Spinal cord (tissue), 10 donors: Measurements from ENCODE around the gene MYOF. TPM values are rescaled to one million over a fixed set of nuclear protein-coding genes. Genes with fewer than 3 reads are reported as not detected.

Experiments used
- DNase-seq, 6 donors: peaks; one replicate each; pipeline versions ENCODE4 v3.0.0 to v3.0.0-alpha.2; 2013 to 2015; ENCODE audit warnings: low spot score in 6 of 6, low read depth in 4 of 6
- H3K27ac ChIP-seq: one replicate; pipeline ENCODE4 v1.5.1; 2013; ENCODE audit warnings: low read depth, low read length, control low read depth
- H3K27me3 ChIP-seq: one replicate; pipeline ENCODE4 v1.6.1; 2013; ENCODE audit warnings: low read length; ENCODE audit not compliant: control insufficient read depth, insufficient read depth
- H3K36me3 ChIP-seq: one replicate; pipeline ENCODE4 v1.6.1; 2013; ENCODE audit warnings: low read length; ENCODE audit not compliant: control insufficient read depth, insufficient read depth
- H3K4me1 ChIP-seq: one replicate; pipeline ENCODE4 v1.6.1; 2013; ENCODE audit warnings: low read length; ENCODE audit not compliant: control insufficient read depth, insufficient read depth
- H3K4me3 ChIP-seq: one replicate; pipeline ENCODE4 v1.5.1; 2013; ENCODE audit warnings: low read depth, low read length, control low read depth
- H3K9me3 ChIP-seq: one replicate; pipeline ENCODE4 v1.6.1; 2013; ENCODE audit warnings: low read length; ENCODE audit not compliant: control insufficient read depth, insufficient read depth
- WGBS: methylation state at CpG from one replicate; pipeline ENCODE4 v1.1.5; 2013; ENCODE audit warnings: missing lambda C conversion rate; ENCODE audit not compliant: insufficient coverage; 5-methylcytosine and 5-hydroxymethylcytosine counted together
- polyA plus RNA-seq, 2 donors: library from polyadenylated mRNA; unstranded; fragments of 120-200 nt; gene quantifications; one replicate each; pipeline ENCODE4 v1.2.1, GENCODE V29; 2013; ENCODE audit not compliant: insufficient read length in 2 of 2
- total RNA-seq, 2 donors: library from RNA; depleted of rRNA in 1 of 2; stranded (reverse); fragments of 120-200 nt in 1 of 2; fragments of >200 nt in 1 of 2; gene quantifications; one replicate each; pipeline versions ENCODE4 v1.2.3 to v1.2.4, GENCODE V29; 2013 to 2014
- donor health status: healthy.

MYOF gene
- total and polyA plus RNA-seq, 4 donors: 10.7 to 45.8 (median 18.6) TPM

GRCh38 chr10:93461109-93461806, 20.9 kb downstream of the MYOF start:
- H3K27ac ChIP-seq: no peak overlapping the region
- 42% methylated on average over 2 of the region's 4 CpGs for WGBS

GRCh38 chr10:93459466-93459865, 22.7 kb downstream of the MYOF start:
- WGBS: no CpG with 5 or more reads among the region's 3 CpGs
- Histone ChIP-seq H3K4me1 (no peaks in the 10 kb centered on the region), H3K9me3 (no peaks in the 10 kb centered on the region), H3K4me3 (no peak overlapping the region), H3K27ac (no peak overlapping the region), H3K27me3 (no peaks in the 10 kb centered on the region), H3K36me3 (no peaks in the 10 kb centered on the region)
- DNase-seq: no peak

More at GRCh38 chr10:93461109-93461806, 20.9 kb downstream of the MYOF start:
- H3K4me3 ChIP-seq: no peak overlapping the region
- peaks cover 8% of the 10 kb centered on the region for H3K4me1 ChIP-seq
- H3K36me3 ChIP-seq: no peaks in the 10 kb centered on the region
- no peaks in the 10 kb centered on the region for H3K9me3 ChIP-seq
- peak in 1 of 6 donors; percentile 20 for DNase-seq
- no peaks in the 10 kb centered on the region for H3K27me3 ChIP-seq

GRCh38 chr10:93458821-93459257, 23.3 kb downstream of the MYOF start:
- DNase-seq: no peak
- H3K4me1 ChIP-seq: no peaks in the 10 kb centered on the region
- WGBS: 44% methylated on average over 5 of the region's 6 CpGs

GRCh38 chr10:93457511-93457910, 24.6 kb downstream of the MYOF start:
- DNase-seq: no peak
- H3K4me3 ChIP-seq: no peak overlapping the region
- H3K27me3 ChIP-seq: no peaks in the 10 kb centered on the region
- H3K9me3 ChIP-seq: no peaks in the 10 kb centered on the region
- WGBS: 100% methylated on average over 2 of the region's 8 CpGs
- no peak overlapping the region for H3K27ac ChIP-seq
- H3K36me3 ChIP-seq: no peaks in the 10 kb centered on the region
- no peaks in the 10 kb centered on the region for H3K4me1 ChIP-seq

More at GRCh38 chr10:93458821-93459257, 23.3 kb downstream of the MYOF start:
- Histone ChIP-seq H3K9me3 (no peaks in the 10 kb centered on the region), H3K27me3 (no peaks in the 10 kb centered on the region), H3K4me3 (no peak overlapping the region), H3K36me3 (no peaks in the 10 kb centered on the region), H3K27ac (no peak overlapping the region)

- H3K4me1 ChIP-seq: no peaks in the 10 kb centered on the region
- no peaks in the 10 kb centered on the region for H3K9me3 ChIP-seq
- H3K27me3 ChIP-seq: no peaks in the 10 kb centered on the region
- WGBS: no CpG with 5 or more reads among the region's 7 CpGs
- no peak overlapping the region for H3K27ac ChIP-seq
- no peak overlapping the region for H3K4me3 ChIP-seq
- DNase-seq: no peak
- no peaks in the 10 kb centered on the region for H3K36me3 ChIP-seq
These were observed 25.7 kb downstream of the MYOF start for GRCh38 chr10:93456480-93456879.

GRCh38 chr10:93454736-93455135, 27.4 kb downstream of the MYOF start:
- no peak overlapping the region for H3K27ac ChIP-seq
- H3K4me1 ChIP-seq: no peaks in the 10 kb centered on the region
- DNase-seq: no peak
- no CpG with 5 or more reads among the region's 7 CpGs for WGBS
- no peaks in the 10 kb centered on the region for H3K9me3 ChIP-seq
- H3K4me3 ChIP-seq: no peak overlapping the region
- no peaks in the 10 kb centered on the region for H3K36me3 ChIP-seq
- H3K27me3 ChIP-seq: no peaks in the 10 kb centered on the region

GRCh38 chr10:93454146-93454545, 28.0 kb downstream of the MYOF start:
- WGBS: no CpG with 5 or more reads among the region's 2 CpGs
- H3K9me3 ChIP-seq: no peaks in the 10 kb centered on the region
- no peak overlapping the region for H3K27ac ChIP-seq
- H3K4me1 ChIP-seq: no peaks in the 10 kb centered on the region
- H3K27me3 ChIP-seq: no peaks in the 10 kb centered on the region
- no peak overlapping the region for H3K4me3 ChIP-seq
- H3K36me3 ChIP-seq: no peaks in the 10 kb centered on the region
- DNase-seq: no peak

- Histone ChIP-seq H3K36me3 (no peaks in the 10 kb centered on the region), H3K4me1 (no peaks in the 10 kb centered on the region), H3K27ac (no peak overlapping the region), H3K4me3 (no peak overlapping the region), H3K27me3 (no peaks in the 10 kb centered on the region), H3K9me3 (no peaks in the 10 kb centered on the region)
- 80% methylated on average over 1 of the region's 2 CpGs for WGBS
- DNase-seq: no peak
These were observed 30.0 kb downstream of the MYOF start for GRCh38 chr10:93452143-93452542.

GRCh38 chr10:93451244-93451947, 30.7 kb downstream of the MYOF start:
- H3K27ac ChIP-seq: no peak overlapping the region
- H3K4me3 ChIP-seq: no peak overlapping the region
- no peaks in the 10 kb centered on the region for H3K27me3 ChIP-seq
- no peak for DNase-seq
- no peaks in the 10 kb centered on the region for H3K9me3 ChIP-seq
- no peaks in the 10 kb centered on the region for H3K4me1 ChIP-seq
- H3K36me3 ChIP-seq: no peaks in the 10 kb centered on the region
- WGBS: 44% methylated on average over 2 of the region's 7 CpGs

- H3K27ac ChIP-seq: no peak overlapping the region
- peaks cover 10% of the 10 kb centered on the region for H3K4me1 ChIP-seq
- no peak for DNase-seq
- no peaks in the 10 kb centered on the region for H3K9me3 ChIP-seq
- no peaks in the 10 kb centered on the region for H3K27me3 ChIP-seq
- no peaks in the 10 kb centered on the region for H3K36me3 ChIP-seq
- H3K4me3 ChIP-seq: no peak overlapping the region
- WGBS: 49% methylated on average over 3 of the region's 3 CpGs
These were observed 34.2 kb downstream of the MYOF start for GRCh38 chr10:93447970-93448369.
